ENCODE measurements around the gene GLT1D1. TPM values are rescaled to one million over a fixed set of nuclear protein-coding genes. Genes with fewer than 3 reads are reported as not detected.

GLT1D1 gene
- total and polyA plus RNA-seq, 2 of the 8 experiments (the other 6 are each of a cell fraction or from before 2014, with no cell fraction given), result 1.5 to 3.6 TPM

- TF ChIP-seq SIRT6 (IDR thresholded peaks at IDR 0.05; ENCODE audit: low read length) (no peak), CBX8 (IDR thresholded peaks at IDR 0.05; ENCODE audit: borderline replicate concordance, low read depth, low read length) (no peak)
Observed at GRCh38 chr12:128949086-128949485, 95.8 kb downstream of the GLT1D1 start (continued).

Data from H1 (cell line).